ENCODE data around the gene FOSL2.
A peak's percentile ranks its signal among the peaks of the same experiment; 100 is the strongest.

The FOSL2 gene

DNA sequence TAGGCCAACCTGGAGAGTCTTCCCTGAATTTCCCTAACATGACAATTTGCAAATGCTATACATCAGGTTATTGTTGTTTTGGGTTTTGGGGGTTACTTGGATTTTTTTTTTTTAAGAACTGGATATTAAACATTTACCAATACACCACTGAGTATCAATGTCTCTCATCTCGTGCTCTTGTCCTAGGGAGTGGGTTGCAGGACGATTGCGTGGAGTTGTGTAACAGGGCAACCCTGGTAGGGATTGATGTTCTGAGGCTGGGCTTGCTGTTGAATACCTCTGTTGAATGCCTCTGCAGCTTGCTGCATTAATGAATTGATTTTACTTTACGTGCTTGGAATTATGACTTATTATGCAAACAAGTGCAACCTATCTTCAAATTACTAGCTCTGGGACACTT is 18.8 kb upstream of the FOSL2 start:
- DNase-seq = no peak

DNA sequence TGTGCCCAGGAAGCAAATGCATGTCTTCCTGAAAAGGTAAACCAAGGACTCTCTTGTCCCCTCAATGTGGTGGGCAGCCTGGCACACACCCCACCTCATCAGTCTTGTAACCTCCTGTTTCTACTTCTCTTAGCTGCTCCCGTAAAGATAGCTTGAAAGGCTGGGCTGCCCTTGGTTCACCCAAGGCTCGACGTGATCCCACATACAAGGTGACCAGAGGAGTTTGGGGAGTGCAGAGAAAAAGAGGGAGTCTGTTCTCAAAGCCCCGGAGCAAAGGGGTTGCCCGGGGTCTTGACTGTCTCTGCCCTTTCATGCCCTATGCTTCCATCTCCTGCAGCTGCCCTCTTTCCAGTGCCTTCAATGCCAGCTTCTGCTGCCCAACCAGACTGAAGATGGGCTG is 18.3 kb upstream of the FOSL2 start:
- DNase-seq = no peak

GRCh38 chr2:28375236-28375635 is 17.4 kb upstream of the FOSL2 start:
- DNase-seq = no peak

DNA sequence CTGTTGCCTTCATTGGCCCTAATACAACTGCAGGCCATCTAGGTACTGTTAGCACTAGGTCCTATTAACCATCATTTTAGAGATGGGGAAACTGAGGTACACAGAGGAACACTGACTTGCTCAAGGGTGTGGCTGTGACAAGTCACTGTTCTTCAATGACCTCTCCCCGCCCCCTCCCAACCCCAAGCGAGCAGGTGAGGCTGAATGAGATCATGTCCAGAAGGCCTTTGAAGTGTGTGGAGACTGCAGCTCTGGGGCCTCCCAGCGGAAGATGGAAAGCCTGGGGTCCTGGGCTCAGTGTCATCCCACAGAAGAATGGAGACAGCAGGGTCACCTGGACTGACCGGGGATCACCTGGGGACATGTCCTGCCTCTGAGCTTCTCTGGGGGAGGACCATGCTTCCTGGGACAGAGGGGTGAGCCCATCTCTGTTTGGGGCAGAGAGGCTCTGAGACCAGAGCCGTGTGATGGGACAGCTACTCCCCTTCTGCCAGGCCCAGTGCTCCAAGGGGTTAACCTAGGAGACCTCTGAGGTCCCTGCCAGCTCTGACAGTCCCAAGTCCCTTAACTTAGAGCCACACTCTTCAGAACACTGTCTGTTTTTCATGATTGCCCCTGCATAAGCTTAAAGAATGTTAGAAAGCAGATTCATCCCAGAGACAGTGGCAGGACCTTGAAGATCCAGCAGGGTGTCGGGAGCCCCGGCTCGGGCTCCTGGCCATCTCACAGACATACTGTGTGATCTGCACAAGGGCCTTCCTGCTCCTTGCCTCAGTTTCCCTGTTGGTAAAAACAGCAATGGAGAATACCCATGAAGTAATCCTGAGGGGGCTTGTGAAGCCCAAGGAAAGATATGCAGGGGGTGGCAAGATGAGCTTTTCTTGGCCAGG is 16.7 kb upstream of the FOSL2 start:
- no peak for DNase-seq

DNA sequence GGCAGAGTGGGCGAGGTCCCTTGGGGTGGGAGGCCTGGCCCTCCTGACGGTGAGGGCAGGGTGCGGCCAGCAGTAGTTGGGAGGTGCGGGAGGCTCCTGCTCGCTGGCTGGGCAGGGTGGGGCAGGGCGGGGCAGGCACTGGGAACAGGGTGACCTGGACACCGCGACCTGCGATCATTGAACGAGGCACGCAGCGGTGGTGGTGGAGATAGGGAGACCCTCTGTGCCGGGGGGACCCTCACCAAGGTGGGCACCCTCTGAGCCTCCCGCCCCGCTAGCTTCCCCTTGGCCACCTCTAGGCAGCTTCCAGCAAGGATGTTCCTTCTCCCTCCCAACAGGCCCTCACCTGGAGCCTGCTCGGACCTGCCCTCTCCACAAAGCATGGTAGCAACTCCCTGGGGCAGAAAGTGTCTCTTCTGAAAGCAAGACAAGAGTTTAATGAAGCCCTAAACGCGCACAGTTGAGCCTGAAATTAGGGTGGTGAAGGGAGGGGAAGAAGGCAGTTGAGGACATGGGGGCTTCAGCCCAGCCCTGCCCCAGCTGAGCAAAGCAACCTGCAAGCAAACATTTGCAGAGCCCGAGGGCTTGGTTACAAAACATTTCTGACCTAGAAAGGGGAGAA is 15.4 kb upstream of the FOSL2 start:
- DNase-seq = no peak

DNA sequence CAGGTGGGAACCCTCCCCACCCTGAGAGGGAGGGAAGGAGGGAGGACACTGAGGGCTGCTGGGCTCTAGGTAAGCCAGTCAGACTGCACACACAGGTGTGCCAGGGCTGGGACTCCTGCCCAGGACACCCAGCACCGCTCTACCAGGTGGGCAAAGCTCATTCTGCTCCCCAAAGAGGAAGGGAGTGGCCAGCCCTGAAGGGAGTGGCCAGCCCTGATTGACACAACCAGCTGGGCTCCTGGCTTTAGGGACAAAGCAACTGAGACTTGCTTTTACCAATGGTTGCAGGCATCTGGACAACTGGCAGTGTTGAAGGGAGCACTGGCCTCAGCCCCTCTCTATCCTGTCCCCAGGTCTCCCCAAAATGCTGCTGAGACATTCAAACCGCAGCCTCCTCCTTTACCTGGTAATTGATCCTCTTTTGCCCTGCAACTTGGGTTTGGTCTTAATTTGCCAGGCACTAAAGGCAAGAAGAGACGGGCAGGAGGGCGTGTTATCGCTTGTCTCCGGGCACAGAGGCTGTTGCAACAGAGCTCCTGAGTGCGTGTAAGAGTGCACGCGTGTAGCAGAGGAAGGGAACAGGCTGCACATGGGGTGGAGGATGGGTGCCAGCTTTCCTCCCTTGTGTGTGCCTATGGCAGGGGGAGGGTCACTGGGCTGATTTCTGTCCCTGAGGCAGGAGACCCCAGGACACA is 14.5 kb upstream of the FOSL2 start:
- no peak for DNase-seq

- no peak for DNase-seq
Measured at GRCh38 chr2:28378679-28379584, 13.7 kb upstream of the FOSL2 start.

DNA sequence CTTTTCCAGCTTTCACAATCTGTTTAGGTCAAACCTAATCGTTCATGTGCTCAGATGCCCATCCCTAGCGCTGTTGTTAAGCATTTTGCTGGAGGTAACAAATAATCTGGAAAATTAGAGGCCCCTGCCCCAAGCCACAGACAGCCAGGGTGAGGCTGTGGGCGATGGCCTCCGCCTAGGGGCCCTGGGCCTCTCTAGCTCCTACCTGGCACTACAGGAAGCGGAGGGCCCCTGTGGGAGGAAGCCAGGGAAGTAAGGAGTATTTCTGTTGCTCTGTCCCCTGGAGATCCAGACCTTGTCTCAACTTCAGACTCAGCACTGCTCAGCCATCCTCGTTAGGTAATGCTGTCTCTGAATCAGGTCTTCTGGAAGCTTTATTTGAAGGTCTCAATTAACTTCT is 12.4 kb upstream of the FOSL2 start:
- no peak for DNase-seq

DNA sequence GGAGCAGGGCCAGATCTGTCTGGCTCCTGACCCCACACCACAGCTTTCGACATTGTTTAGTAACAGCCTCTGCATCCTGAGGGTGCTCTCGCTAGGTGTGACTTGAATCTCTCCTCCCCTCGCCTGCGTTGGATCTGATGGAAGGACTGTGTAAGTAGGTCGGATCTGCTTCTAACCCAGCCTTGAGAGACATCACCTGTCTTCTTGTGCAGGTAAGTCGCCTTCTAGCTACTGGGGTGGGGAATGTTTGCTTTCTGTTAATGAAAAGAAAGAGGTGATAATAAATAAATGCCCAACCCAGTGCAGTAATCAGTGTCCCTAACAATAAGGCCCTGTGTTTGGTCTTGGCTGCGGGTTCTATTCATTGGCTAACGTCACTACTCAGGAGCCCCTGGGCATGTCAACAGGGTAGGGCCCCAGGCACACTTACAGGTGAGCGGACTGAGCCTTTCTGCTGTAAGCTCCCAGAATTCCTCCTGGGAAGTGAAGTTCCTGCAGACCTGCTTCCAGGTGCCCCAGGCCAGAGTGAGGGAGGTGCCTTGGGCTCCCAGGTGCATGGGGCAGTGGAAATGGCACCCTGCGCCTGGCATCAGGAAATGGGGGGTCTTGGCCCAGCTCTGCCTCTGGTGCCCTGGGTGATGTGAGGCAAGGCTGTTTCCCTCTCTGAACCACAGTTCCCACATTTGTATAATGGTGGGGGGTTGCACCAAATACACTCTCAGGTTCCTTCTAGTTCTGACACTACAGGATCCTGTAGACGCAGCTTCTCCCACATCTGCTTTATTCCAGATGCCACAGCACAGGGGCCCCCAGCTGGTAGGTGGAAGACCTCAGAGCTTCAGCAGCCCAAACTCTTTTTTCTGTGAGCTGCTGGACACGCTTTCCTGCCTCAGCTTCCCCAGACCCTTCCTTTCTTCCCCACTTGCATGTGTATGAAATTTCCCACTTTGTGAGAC is 11.2 kb upstream of the FOSL2 start:
- no peak for DNase-seq

- DNase-seq = no peak
Measured at GRCh38 chr2:28382755-28383154, 9.9 kb upstream of the FOSL2 start.

GRCh38 chr2:28387082-28387960 is 5.3 kb upstream of the FOSL2 start:
- DNase-seq = no peak

- DNase-seq = no peak
Measured at GRCh38 chr2:28389399-28390240, 3.0 kb upstream of the FOSL2 start.

DNA sequence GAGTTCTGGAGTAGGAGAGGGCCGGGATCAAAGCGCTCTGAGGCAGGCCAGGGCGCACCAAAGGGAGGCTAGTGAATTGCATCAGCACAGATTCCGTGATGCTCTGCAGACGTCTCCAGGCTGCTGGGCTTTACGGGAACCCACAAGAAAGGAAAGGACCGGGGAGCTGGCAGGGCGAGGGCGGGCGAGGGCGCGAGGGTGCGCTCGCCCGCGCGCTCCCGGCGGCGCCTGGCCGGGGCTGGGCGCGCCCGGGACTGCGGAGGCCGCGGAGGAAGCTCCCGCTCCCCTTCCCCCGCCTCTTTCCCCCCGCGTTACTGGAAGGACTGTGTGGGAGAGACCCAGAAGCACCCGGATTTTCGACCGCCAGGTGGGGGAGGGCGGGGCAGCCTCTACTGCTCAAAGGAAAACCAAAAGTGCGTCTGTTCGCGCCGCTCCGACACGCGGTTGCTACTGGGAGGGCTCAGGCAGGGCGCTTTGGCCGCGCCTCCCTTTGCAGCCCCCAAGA is 2.4 kb upstream of the FOSL2 start:
- peak; percentile 94 for DNase-seq

- DNase-seq = peak; percentile 91
Measured at GRCh38 chr2:28390746-28391563, 1.7 kb upstream of the FOSL2 start.

DNA sequence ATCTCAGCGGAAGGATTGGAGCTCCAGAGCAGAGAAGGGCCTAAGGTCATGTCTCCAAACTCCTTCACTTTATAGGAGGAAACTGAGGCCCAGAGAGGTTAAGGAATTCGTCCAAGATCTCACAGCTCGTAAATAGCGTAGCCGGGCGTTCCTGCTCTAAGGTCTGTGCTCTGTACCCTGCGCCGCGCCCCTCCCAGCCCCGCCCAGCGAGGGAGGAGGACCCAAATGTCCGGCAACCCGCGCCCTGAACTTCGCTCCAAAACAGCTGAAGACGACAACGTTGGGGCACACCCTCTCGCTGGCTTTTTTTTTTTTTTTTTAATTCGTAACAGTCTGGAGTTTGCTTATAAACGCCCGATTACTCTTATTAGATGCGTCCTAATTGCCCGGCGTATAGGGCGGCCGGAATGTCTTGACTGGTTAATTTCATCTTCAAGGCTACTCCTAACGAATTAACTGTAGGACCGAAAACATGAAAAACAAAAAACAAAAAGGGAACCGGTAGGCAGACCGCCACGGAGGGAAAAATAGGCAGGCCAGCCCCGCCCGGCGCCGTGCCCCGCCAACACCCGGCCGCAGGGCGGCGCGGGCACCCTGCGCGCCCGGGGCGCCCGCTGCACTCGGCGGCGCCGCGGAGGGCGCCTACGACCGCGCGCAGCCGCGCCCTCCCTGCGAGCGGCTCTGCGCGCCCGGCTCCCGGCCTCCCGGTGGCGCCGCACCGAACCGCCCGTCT is 928 bp upstream of the FOSL2 start:
- peak; percentile 63 for DNase-seq

DNA sequence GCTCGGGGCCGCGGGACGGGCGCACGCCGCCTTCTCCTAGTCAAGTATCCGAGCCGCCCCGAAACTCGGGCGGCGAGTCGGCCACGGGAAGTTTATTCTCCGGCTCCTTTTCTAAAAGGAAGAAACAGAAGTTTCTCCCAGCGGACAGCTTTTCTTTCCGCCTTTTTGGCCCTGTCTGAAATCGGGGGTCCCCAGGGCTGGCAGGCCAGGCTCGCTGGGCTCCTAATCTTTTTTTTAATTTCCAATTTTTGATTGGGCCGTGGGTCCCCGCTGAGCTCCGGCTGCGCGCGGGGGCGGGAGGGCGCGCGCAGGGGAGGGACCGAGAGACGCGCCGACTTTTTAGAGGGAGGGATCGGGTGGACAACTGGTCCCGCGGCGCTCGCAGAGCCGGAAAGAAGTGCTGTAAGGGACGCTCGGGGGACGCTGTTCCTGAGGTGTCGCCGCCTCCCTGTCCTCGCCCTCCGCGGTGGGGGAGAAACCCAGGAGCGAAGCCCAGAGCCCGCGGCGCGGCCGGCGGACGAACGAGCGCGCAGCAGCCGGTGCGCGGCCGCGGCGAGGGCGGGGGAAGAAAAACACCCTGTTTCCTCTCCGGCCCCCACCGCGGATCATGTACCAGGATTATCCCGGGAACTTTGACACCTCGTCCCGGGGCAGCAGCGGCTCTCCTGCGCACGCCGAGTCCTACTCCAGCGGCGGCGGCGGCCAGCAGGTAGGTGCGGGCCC is 617 bp downstream of the FOSL2 start:
- peak; percentile 97 for DNase-seq
